Vagina (tissue), 2 donors: ENCODE data around the gene LMBR1.

Experiments
- CTCF ChIP-seq, 3 experiments: fragments of 450-650 bp in 2 of 3; fragments of 200-600 bp in 1 of 3; sonication (generic) in 1 of 3; IDR thresholded peaks; one replicate each; pipeline ENCODE4 v1.5.1; 2017 to 2019; ENCODE audit warnings: antibody characterized with exemption in 3 of 3, mild to moderate bottlenecking in 2 of 3, moderate library complexity in 2 of 3
- POLR2A ChIP-seq, 2 donors: fragments of 450-650 bp; IDR thresholded peaks; one replicate each; pipeline ENCODE4 v1.6.1; 2017; ENCODE audit warnings: antibody characterized with exemption in 2 of 2, mild to moderate bottlenecking in 2 of 2, moderate library complexity in 2 of 2
- POLR2AphosphoS5 ChIP-seq, 2 donors: sonication (generic); formaldehyde crosslinking; IDR thresholded peaks; one replicate each; pipeline ENCODE4 v1.9.0; 2017; ENCODE audit warnings: antibody characterized with exemption in 2 of 2, mild to moderate bottlenecking in 2 of 2, low read depth in 1 of 2; ENCODE audit not compliant: insufficient read depth in 1 of 2

- TF ChIP-seq POLR2AphosphoS5 (IDR thresholded peaks at IDR 0.05; ENCODE audit: insufficient read depth in 1 of 2, low read depth in 1 of 2) (no peak), POLR2A (IDR thresholded peaks at IDR 0.05) (no peak), CTCF (IDR thresholded peaks at IDR 0.05) (no peak)
Observed at GRCh38 chr7:156940421-156941122, 47.6 kb upstream of the LMBR1 start.
